Neural cell (in vitro differentiated cells): Measurements from ENCODE around the gene C19orf53.

Experiments used
- CTCF ChIP-seq: fragments of 450-650 bp; IDR thresholded peaks from 2 replicates; pipeline ENCODE4 v1.5.1; 2014; ENCODE audit warnings: antibody characterized with exemption, mild to moderate bottlenecking, moderate library complexity; ENCODE audit not compliant: poor library complexity, severe bottlenecking
- EP300 ChIP-seq: fragments of 450-650 bp; conservative IDR thresholded peaks from 2 replicates; pipeline ENCODE4 v1.6.1; 2014; ENCODE audit warnings: antibody characterized with exemption, mild to moderate bottlenecking, moderate library complexity; ENCODE audit not compliant: poor library complexity, severe bottlenecking
- REST ChIP-seq: IDR thresholded peaks from 2 replicates; pipeline ENCODE4 v1.6.1; 2012; ENCODE audit warnings: borderline replicate concordance

- TF ChIP-seq CTCF (no peak), EP300 (peak; percentile 9), REST (peak; percentile 65)
Observed at GRCh38 chr19:13794757-13795589, 20.7 kb downstream of the C19orf53 start, which contains the start of gene ZSWIM4.
